Activated CD8-positive, alpha-beta T cell treated with anti-CD3 and anti-CD28 coated beads for 36 hours (primary cell): ENCODE data around the gene THRB. TPM values are rescaled to one million over a fixed set of nuclear protein-coding genes. Genes with fewer than 3 reads are reported as not detected.

Experiments used
- ATAC-seq: fragments of 200-7000 bp; cut with Tn5 transposase; one replicate; pipeline ENCODE4 v1.10.0; 2021; ENCODE audit warnings: mild to moderate bottlenecking, moderate library complexity
- CTCF ChIA-PET: fragments of 350-600 bp; sonication (Branson Sonifier 250); formaldehyde crosslinking; loops from one replicate; lab custom pipeline; 2021; ENCODE audit warnings: antibody characterized with exemption; lab: Charles Lee
- POLR2A ChIA-PET: fragments of 350-600 bp; sonication (Branson Sonifier 250); formaldehyde crosslinking; loops from one replicate; lab custom pipeline; 2021; ENCODE audit warnings: antibody characterized with exemption; lab: Charles Lee
- DNase-seq: peaks from one replicate; pipeline ENCODE4 v3.0.0-alpha.2; 2020
- H3K27ac Mint-ChIP-seq: one replicate; pipeline ENCODE4 v1.8.0; 2021; ENCODE audit warnings: mild to moderate bottlenecking, mixed read lengths
- H3K27me3 Mint-ChIP-seq: one replicate; pipeline ENCODE4 v1.8.0; 2021; ENCODE audit warnings: mixed read lengths
- H3K36me3 Mint-ChIP-seq: one replicate; pipeline ENCODE4 v1.8.0; 2021; ENCODE audit warnings: low read depth, mixed read lengths
- H3K4me1 Mint-ChIP-seq: one replicate; pipeline ENCODE4 v1.8.0; 2021; ENCODE audit warnings: low read depth, mixed read lengths
- H3K4me3 Mint-ChIP-seq: one replicate; pipeline ENCODE4 v1.8.0; 2021; ENCODE audit warnings: mild to moderate bottlenecking, moderate library complexity, mixed read lengths
- H3K9me3 Mint-ChIP-seq: one replicate; pipeline ENCODE4 v1.8.0; 2021; ENCODE audit warnings: mixed read lengths
- intact Hi-C: fragments of 100-400 bp; cut with micrococcal nuclease; formaldehyde crosslinking; loops from one replicate; pipeline ENCODE4 v1.10.0; 2022
- total RNA-seq, 2 experiments: library from RNA; stranded (reverse); gene quantifications; one replicate each; pipeline ENCODE4 v1.2.3, GENCODE V29; 2021
- TF ChIP-seq, protein P1 (sequence below): fragments of 200-600 bp; IDR thresholded peaks from one replicate; pipeline ENCODE4 v1.8.0; 2022; ENCODE audit warnings: antibody characterized with exemption, mild to moderate bottlenecking

Gene THRB
- total RNA-seq, 2 experiments from 2014 or later, result not detected

DNA sequence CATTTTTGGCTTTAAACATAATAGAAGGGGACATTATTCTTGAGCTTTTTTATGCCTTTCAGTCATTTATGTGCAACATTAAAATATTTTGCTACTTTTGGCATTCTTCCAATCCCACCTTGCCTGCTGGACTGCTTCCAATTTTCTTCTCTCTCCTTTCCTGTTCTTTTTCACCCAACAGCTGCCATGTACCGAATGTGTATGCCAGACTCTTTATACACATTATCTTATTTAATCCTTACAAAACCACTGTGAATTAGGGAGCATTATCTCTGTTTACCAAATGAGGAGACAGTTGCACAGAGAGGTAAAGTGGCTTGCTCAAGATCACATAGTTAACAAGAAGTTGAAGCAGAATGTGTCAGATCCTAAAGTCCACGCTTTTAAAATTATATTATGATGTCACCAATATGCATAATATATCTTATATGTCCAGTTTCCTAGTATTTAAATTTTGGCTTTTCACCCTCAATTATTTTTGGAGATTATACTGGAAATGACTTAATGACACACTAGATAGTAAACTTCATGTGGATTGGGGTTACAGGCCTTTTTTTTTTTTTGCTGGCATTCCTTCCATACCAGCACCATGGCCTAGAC, 231.5 kb downstream of the THRB start:
- peaks cover 3% of the 10 kb centered on the region for H3K9me3 Mint-ChIP-seq

DNA sequence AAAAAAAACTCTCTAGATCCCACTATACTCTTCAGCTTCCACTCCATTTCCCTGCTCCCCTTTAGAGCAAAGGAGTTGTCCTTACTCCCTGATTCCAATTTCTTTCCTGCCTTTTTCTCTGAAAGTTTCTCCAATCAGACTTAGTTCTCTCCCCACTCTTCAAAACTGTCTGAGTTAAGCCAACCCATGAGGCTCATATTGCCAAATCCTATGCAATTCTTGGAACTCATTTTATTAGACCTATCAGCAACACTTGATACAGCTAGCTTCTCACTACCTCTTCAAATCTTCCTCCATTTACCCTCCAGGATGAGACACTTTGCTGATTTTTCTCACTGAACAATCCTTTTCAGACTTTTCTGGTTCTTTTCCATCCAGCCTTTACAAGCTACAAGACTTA, 233.1 kb downstream of the THRB start:
- intact Hi-C loops, result loop anchor here (10.0 kb wide), 1 partner anchor 423 kb away; no protein-coding TSS in a partner anchor
- Mint-ChIP-seq H3K4me3 (no peak overlapping the region), H3K36me3 (no peaks in the 10 kb centered on the region), H3K27me3 (peaks cover 5% of the 10 kb centered on the region), H3K9me3 (peaks cover 3% of the 10 kb centered on the region), H3K27ac (no peak overlapping the region), H3K4me1 (no peaks in the 10 kb centered on the region)
- ChIA-PET POLR2A (no interaction called here), CTCF (interaction anchor here (1.4 to 1.7 kb wide), 2 partner anchors 24 to 419 kb away, joined by 4 to 5 read pairs; no protein-coding TSS in a partner anchor)
- DNase-seq, result no peak
- no peak for ATAC-seq
- TF ChIP-seq, protein P1, sequence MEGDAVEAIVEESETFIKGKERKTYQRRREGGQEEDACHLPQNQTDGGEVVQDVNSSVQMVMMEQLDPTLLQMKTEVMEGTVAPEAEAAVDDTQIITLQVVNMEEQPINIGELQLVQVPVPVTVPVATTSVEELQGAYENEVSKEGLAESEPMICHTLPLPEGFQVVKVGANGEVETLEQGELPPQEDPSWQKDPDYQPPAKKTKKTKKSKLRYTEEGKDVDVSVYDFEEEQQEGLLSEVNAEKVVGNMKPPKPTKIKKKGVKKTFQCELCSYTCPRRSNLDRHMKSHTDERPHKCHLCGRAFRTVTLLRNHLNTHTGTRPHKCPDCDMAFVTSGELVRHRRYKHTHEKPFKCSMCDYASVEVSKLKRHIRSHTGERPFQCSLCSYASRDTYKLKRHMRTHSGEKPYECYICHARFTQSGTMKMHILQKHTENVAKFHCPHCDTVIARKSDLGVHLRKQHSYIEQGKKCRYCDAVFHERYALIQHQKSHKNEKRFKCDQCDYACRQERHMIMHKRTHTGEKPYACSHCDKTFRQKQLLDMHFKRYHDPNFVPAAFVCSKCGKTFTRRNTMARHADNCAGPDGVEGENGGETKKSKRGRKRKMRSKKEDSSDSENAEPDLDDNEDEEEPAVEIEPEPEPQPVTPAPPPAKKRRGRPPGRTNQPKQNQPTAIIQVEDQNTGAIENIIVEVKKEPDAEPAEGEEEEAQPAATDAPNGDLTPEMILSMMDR, result no peak

More for the DNA sequence above, 231.5 kb downstream of the THRB start:
- intact Hi-C loops, result loop anchor here (10.0 kb wide), 1 partner anchor 422 kb away; no protein-coding TSS in a partner anchor
- no peaks in the 10 kb centered on the region for H3K36me3 Mint-ChIP-seq
- no peak overlapping the region for H3K27ac Mint-ChIP-seq
- POLR2A ChIA-PET, result no interaction called here
- DNase-seq (no peak), ATAC-seq (no peak)
- TF ChIP-seq, protein P1, result no peak
- no peak overlapping the region for H3K4me3 Mint-ChIP-seq
- peaks cover 7% of the 10 kb centered on the region for H3K27me3 Mint-ChIP-seq
- CTCF ChIA-PET, result interaction anchor here (0.7 to 1.4 kb wide), 2 partner anchors 101 to 417 kb away, joined by 3 to 4 read pairs; no protein-coding TSS in a partner anchor
- H3K4me1 Mint-ChIP-seq, result no peaks in the 10 kb centered on the region

DNA sequence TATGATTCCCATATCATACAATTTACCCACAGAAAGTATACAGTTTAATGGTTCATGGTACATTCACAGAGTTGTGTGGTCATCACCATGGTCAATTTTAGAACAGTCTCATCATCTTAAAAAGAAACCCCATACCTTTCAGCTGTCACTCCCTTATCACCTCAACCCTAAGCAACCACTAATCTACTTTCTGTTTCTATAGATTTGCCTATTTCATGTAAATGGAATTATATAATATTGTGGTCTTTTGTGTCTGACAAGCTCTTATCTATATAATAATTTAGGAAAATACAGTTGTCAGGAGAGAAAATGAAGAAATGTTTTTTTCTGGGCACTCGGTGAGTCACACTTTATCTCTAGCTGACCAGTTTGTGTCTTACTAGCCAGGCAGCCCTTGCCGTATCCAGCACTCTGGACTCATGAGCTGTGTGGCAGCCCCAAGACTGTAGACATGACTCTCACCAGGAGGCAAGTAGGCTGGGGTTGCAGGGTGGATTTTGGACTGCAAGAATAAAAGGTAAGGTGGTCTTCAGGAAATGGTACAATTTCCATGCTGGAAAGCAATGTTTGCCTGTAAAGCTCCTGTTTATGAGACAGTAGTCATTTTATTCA, 234.6 kb downstream of the THRB start:
- no peak for DNase-seq
- ChIA-PET CTCF (interaction anchor here (0.9 to 1.7 kb wide), 3 partner anchors 11 to 74 kb away, joined by 3 to 5 read pairs (median 4); no protein-coding TSS in a partner anchor), POLR2A (no interaction called here)
- intact Hi-C loops, result loop anchor here (10.0 kb wide), 1 partner anchor 425 kb away; no protein-coding TSS in a partner anchor
- Mint-ChIP-seq H3K27ac (no peak overlapping the region), H3K4me3 (no peak overlapping the region), H3K4me1 (no peaks in the 10 kb centered on the region), H3K27me3 (peaks cover 3% of the 10 kb centered on the region), H3K36me3 (no peaks in the 10 kb centered on the region), H3K9me3 (peaks cover 3% of the 10 kb centered on the region)
- TF ChIP-seq, protein P1, result no peak
- no peak for ATAC-seq

GRCh38 chr3:24258727-24259600, 235.7 kb downstream of the THRB start:
- Mint-ChIP-seq H3K27me3 (no peaks in the 10 kb centered on the region), H3K27ac (no peak overlapping the region), H3K4me3 (no peak overlapping the region), H3K9me3 (no peaks in the 10 kb centered on the region), H3K4me1 (no peaks in the 10 kb centered on the region), H3K36me3 (no peaks in the 10 kb centered on the region)
- ChIA-PET CTCF (interaction anchor here (0.8 to 1.7 kb wide), 2 partner anchors 22 to 73 kb away, joined by 3 to 4 read pairs; no protein-coding TSS in a partner anchor), POLR2A (no interaction called here)
- intact Hi-C loops, result no loop called here
- ATAC-seq (no peak), DNase-seq (no peak)
- TF ChIP-seq, protein P1, result no peak
